Lower leg skin (tissue), 3 donors: ENCODE results near the gene SLC66A3.

Experiments
- POLR2A ChIP-seq, 2 donors: fragments of 450-650 bp; IDR thresholded peaks; one replicate each; pipeline ENCODE4 v1.6.1; 2016 to 2017; ENCODE audit warnings: antibody characterized with exemption in 2 of 2, mild to moderate bottlenecking in 1 of 2, moderate library complexity in 1 of 2
- TF ChIP-seq, protein P1 (sequence below), 3 donors: fragments of 450-650 bp; IDR thresholded peaks; one replicate each; pipeline ENCODE4 v1.5.1; 2016; ENCODE audit warnings: antibody characterized with exemption in 3 of 3, mild to moderate bottlenecking in 3 of 3, moderate library complexity in 2 of 3

DNA sequence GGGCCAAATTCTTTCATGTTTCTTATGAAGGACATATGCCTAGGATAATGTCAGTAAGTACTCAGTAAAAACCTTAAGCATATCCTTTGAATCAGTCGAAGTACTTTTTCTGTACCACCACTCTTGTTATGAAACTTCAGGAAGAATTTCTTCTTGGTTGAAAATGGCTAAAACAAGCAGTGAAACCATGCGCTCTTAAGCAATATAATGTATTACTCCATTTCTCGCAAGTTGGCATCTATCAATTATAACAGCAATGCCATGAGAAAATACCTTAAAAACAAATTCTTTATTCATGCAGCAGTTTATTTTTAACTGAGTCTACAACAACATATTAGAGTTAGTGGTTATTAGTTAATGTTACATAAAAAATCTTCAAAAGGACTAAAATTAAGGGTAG lies 41.0 kb downstream of the SLC66A3 start:
- TF ChIP-seq, protein P1, sequence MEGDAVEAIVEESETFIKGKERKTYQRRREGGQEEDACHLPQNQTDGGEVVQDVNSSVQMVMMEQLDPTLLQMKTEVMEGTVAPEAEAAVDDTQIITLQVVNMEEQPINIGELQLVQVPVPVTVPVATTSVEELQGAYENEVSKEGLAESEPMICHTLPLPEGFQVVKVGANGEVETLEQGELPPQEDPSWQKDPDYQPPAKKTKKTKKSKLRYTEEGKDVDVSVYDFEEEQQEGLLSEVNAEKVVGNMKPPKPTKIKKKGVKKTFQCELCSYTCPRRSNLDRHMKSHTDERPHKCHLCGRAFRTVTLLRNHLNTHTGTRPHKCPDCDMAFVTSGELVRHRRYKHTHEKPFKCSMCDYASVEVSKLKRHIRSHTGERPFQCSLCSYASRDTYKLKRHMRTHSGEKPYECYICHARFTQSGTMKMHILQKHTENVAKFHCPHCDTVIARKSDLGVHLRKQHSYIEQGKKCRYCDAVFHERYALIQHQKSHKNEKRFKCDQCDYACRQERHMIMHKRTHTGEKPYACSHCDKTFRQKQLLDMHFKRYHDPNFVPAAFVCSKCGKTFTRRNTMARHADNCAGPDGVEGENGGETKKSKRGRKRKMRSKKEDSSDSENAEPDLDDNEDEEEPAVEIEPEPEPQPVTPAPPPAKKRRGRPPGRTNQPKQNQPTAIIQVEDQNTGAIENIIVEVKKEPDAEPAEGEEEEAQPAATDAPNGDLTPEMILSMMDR (IDR thresholded peaks at IDR 0.05): no peak
- TF ChIP-seq POLR2A (IDR thresholded peaks at IDR 0.05): no peak
